ENCODE measurements around the gene DLST. TPM values are rescaled to one million over a fixed set of nuclear protein-coding genes. Genes with fewer than 3 reads are reported as not detected.
A peak's percentile ranks its signal among the peaks of the same experiment; 100 is the strongest.

Gene DLST
- total RNA-seq, 1 experiment from 2014 or later = 309 TPM

GRCh38 chr14:74852922-74853530, 28.7 kb upstream of the DLST start:
- H3K4me3 ChIP-seq = no peak overlapping the region
- DNase-seq = peak in 1 of 2 experiments; percentile 55
- H3K36me3 ChIP-seq (ENCODE audit: low read depth) = no peaks in the 10 kb centered on the region
- no peak for TF ChIP-seq CTCF (conservative IDR thresholded peaks at IDR 0.05)
- TF ChIP-seq EZH2 (IDR thresholded peaks at IDR 0.05; ENCODE audit: low read depth) = no peak
- peaks cover 20% of the 10 kb centered on the region for H3K4me1 ChIP-seq (replicated peaks; ENCODE audit: insufficient read depth)
- H2AFZ ChIP-seq = no peak overlapping the region
- ChIA-PET CTCF (interaction anchor here (0.6 to 1.2 kb wide), 4 partner anchors 25 to 270 kb away, joined by 3 to 10 read pairs (median 6); no protein-coding TSS in a partner anchor), POLR2A (ENCODE audit: unreplicated experiment) (interaction anchor here (0.5 to 1.1 kb wide), 5 partner anchors 45 to 441 kb away, joined by 3 to 4 read pairs (median 3); partner anchors contain the start of gene ACYP1)
- H3F3A ChIP-seq (ENCODE audit: insufficient read depth, low read depth) = peaks cover 17% of the 10 kb centered on the region; the same call in 1 of the 2 replicates
- BruUV-seq (replicated peaks) = no TSS peak
- no peaks in the 10 kb centered on the region for H3K9me2 ChIP-seq (ENCODE audit: insufficient read depth)
- H3K79me2 ChIP-seq (ENCODE audit: low read depth) = no peaks in the 10 kb centered on the region
- intact Hi-C loops (cut with micrococcal nuclease; ENCODE audit: unreplicated experiment) = no loop called here
- H3K27me3 ChIP-seq (ENCODE audit: insufficient read depth, low read depth) = no peaks in the 10 kb centered on the region
- no peaks in the 10 kb centered on the region for H3K9me3 ChIP-seq (ENCODE audit: insufficient read depth, low read depth)
- H4K20me1 ChIP-seq (ENCODE audit: insufficient read depth) = no peaks in the 10 kb centered on the region
- no peak overlapping the region for H3K4me2 ChIP-seq
- H3K27ac ChIP-seq = no peak overlapping the region

GRCh38 chr14:74853581-74853980, 28.1 kb upstream of the DLST start:
- DNase-seq = no peak
- H3K9me3 ChIP-seq (ENCODE audit: insufficient read depth, low read depth) = no peaks in the 10 kb centered on the region
- no peaks in the 10 kb centered on the region for H3K27me3 ChIP-seq (ENCODE audit: insufficient read depth, low read depth)
- CTCF ChIA-PET = interaction anchor here (0.6 to 1.2 kb wide), 5 partner anchors 25 to 755 kb away, joined by 3 to 10 read pairs (median 4); no protein-coding TSS in a partner anchor
- H3K79me2 ChIP-seq (ENCODE audit: low read depth) = no peaks in the 10 kb centered on the region
- H4K20me1 ChIP-seq (ENCODE audit: insufficient read depth) = no peaks in the 10 kb centered on the region
- no peak overlapping the region for H3K27ac ChIP-seq
- no TSS peak for BruUV-seq (replicated peaks)
- intact Hi-C loops (cut with micrococcal nuclease; ENCODE audit: unreplicated experiment) = no loop called here
- H3K4me1 ChIP-seq (replicated peaks; ENCODE audit: insufficient read depth) = peaks cover 20% of the 10 kb centered on the region
- no peak overlapping the region for H2AFZ ChIP-seq
- H3F3A ChIP-seq (ENCODE audit: insufficient read depth, low read depth) = peaks cover 22% of the 10 kb centered on the region; the same call in 1 of the 2 replicates
- H3K4me2 ChIP-seq = no peak overlapping the region
- no peak overlapping the region for H3K4me3 ChIP-seq
- POLR2A ChIA-PET (ENCODE audit: unreplicated experiment) = no interaction called here
- H3K36me3 ChIP-seq (ENCODE audit: low read depth) = no peaks in the 10 kb centered on the region
- TF ChIP-seq CTCF (conservative IDR thresholded peaks at IDR 0.05) = no peak
- TF ChIP-seq EZH2 (IDR thresholded peaks at IDR 0.05; ENCODE audit: low read depth) = no peak
- no peaks in the 10 kb centered on the region for H3K9me2 ChIP-seq (ENCODE audit: insufficient read depth)

- H2AFZ ChIP-seq = no peak overlapping the region
- H3K9me2 ChIP-seq (ENCODE audit: insufficient read depth) = no peaks in the 10 kb centered on the region
- H4K20me1 ChIP-seq (ENCODE audit: insufficient read depth) = no peaks in the 10 kb centered on the region
- H3K27ac ChIP-seq = no peak overlapping the region
- TF ChIP-seq EZH2 (IDR thresholded peaks at IDR 0.05; ENCODE audit: low read depth) (no peak), CTCF (conservative IDR thresholded peaks at IDR 0.05) (no peak)
- ChIA-PET CTCF (interaction anchor here (0.6 to 1.2 kb wide), 3 partner anchors 10 to 209 kb away, joined by 3 to 4 read pairs (median 3); partner anchors contain the start of gene PROX2), POLR2A (ENCODE audit: unreplicated experiment) (no interaction called here)
- no peaks in the 10 kb centered on the region for H3K79me2 ChIP-seq (ENCODE audit: low read depth)
- no peaks in the 10 kb centered on the region for H3K36me3 ChIP-seq (ENCODE audit: low read depth)
- no peak for DNase-seq
- BruUV-seq (replicated peaks) = no TSS peak
- H3K27me3 ChIP-seq (ENCODE audit: insufficient read depth, low read depth) = no peaks in the 10 kb centered on the region
- H3F3A ChIP-seq (ENCODE audit: insufficient read depth, low read depth) = peaks cover 27% of the 10 kb centered on the region; the same call in 1 of the 2 replicates
- peaks cover 13% of the 10 kb centered on the region for H3K4me1 ChIP-seq (replicated peaks; ENCODE audit: insufficient read depth)
- H3K4me3 ChIP-seq = no peak overlapping the region
- intact Hi-C loops (cut with micrococcal nuclease; ENCODE audit: unreplicated experiment) = no loop called here
- no peaks in the 10 kb centered on the region for H3K9me3 ChIP-seq (ENCODE audit: insufficient read depth, low read depth)
- H3K4me2 ChIP-seq = no peak overlapping the region
Observed at GRCh38 chr14:74855021-74855420, 26.7 kb upstream of the DLST start.
